HepG2 (cell line): Measurements from ENCODE around the gene RUSF1. TPM values are rescaled to one million over a fixed set of nuclear protein-coding genes. Genes with fewer than 3 reads are reported as not detected.

Experiments used
- BHLHE40 ChIP-seq: IDR thresholded peaks from 2 replicates; pipeline ENCODE4 v1.6.1; 2011; ENCODE audit warnings: low read length, improper control_type of control experiment
- CHD2 ChIP-seq: IDR thresholded peaks from 2 replicates; pipeline ENCODE4 v1.6.1; 2011; ENCODE audit warnings: low read depth, low read length, improper control_type of control experiment
- MED8 ChIP-seq: sonication (generic); formaldehyde crosslinking; IDR thresholded peaks from 2 replicates; pipeline ENCODE4 v1.8.1; 2023; ENCODE audit warnings: mild to moderate bottlenecking, missing genetic modification reagents; ENCODE audit not compliant: insufficient replicate concordance
- NFE2L2 ChIP-seq: fragments of 150-350 bp; IDR thresholded peaks from 2 replicates; pipeline ENCODE4 v1.6.1; 2014; ENCODE audit warnings: low read length
- PCBP1 ChIP-seq: fragments of 200-400 bp; formaldehyde crosslinking; IDR thresholded peaks from 2 replicates; pipeline ENCODE4 v1.6.1; 2017; ENCODE audit warnings: mild to moderate bottlenecking, low read depth, low read length, borderline replicate concordance
- RARA ChIP-seq: IDR thresholded peaks from 2 replicates; pipeline ENCODE4 v1.6.1; 2016; ENCODE audit warnings: missing genetic modification reagents, missing compliant biosample characterization
- SKI ChIP-seq: fragments of 450-650 bp; IDR thresholded peaks from one replicate; pipeline ENCODE4 v1.6.1; 2018; ENCODE audit warnings: mild to moderate bottlenecking; ENCODE audit not compliant: partially characterized antibody
- SP2 ChIP-seq: sonication (generic); formaldehyde crosslinking; IDR thresholded peaks from 2 replicates; pipeline ENCODE4 v1.5.1; 2020; ENCODE audit warnings: mild to moderate bottlenecking, missing genetic modification reagents
- TCF7L2 ChIP-seq: IDR thresholded peaks from 2 replicates; pipeline ENCODE4 v1.6.1; 2011; ENCODE audit warnings: mild to moderate bottlenecking, low read depth, low read length, moderate library complexity
- ZBTB1 ChIP-seq: sonication (generic); formaldehyde crosslinking; IDR thresholded peaks from 2 replicates; pipeline ENCODE4 v1.4.0; 2020; ENCODE audit warnings: missing genetic modification reagents, borderline replicate concordance
- ZFX ChIP-seq: sonication (generic); formaldehyde crosslinking; IDR thresholded peaks from 2 replicates; pipeline ENCODE4 v1.4.0; 2020; ENCODE audit warnings: mild to moderate bottlenecking, low read depth, missing genetic modification reagents, moderate library complexity
- ZMYM4 ChIP-seq: sonication (generic); formaldehyde crosslinking; IDR thresholded peaks from 2 replicates; pipeline ENCODE4 v1.8.1; 2023; ENCODE audit warnings: mild to moderate bottlenecking, missing genetic modification reagents
- ZNF292 ChIP-seq: sonication (generic); formaldehyde crosslinking; IDR thresholded peaks from 2 replicates; pipeline ENCODE4 v1.8.1; 2022; ENCODE audit warnings: mild to moderate bottlenecking, low read depth, missing genetic modification reagents, borderline replicate concordance
- ZNF550 ChIP-seq: sonication (generic); formaldehyde crosslinking; IDR thresholded peaks from 2 replicates; pipeline ENCODE4 v1.4.0; 2020; ENCODE audit warnings: mild to moderate bottlenecking, missing genetic modification reagents, borderline replicate concordance
- ZNF75D ChIP-seq: sonication (generic); formaldehyde crosslinking; IDR thresholded peaks from 2 replicates; pipeline ENCODE4 v1.8.1; 2023; ENCODE audit warnings: missing genetic modification reagents, mild to moderate bottlenecking, borderline replicate concordance
- polyA plus RNA-seq, 8 experiments: library from polyadenylated mRNA; depleted of rRNA in 3 of 8; stranded (reverse) in 7 of 8; unstranded in 1 of 8; fragments of >200 nt; fragmentation: Illumina TruSeq in 4 of 8; extraction: Trizol in 4 of 8; gene quantifications; 2 replicates each; pipeline versions ENCODE4 v1.2.1 to v1.2.3, GENCODE V29; 2011 to 2016; ENCODE audit warnings: low read depth in 4 of 8, missing spikeins in 1 of 8, mixed read lengths in 1 of 8; ENCODE audit not compliant: insufficient read depth in 1 of 8
- total RNA-seq, 5 experiments: library from RNA; depleted of rRNA; stranded (reverse); fragments of >200 nt; fragmentation: Illumina TruSeq; extraction: Trizol; gene quantifications; 2 replicates each; pipeline ENCODE4 v1.2.3, GENCODE V29; 2016; ENCODE audit warnings: low read depth in 1 of 5
- TF ChIP-seq, protein P1 (sequence below): sonication (generic); formaldehyde crosslinking; IDR thresholded peaks from 2 replicates; pipeline ENCODE4 v1.4.0; 2020; ENCODE audit warnings: missing genetic modification reagents; ENCODE audit errors: not compliant biosample characterization
- TF ChIP-seq, protein P2 (sequence below): sonication (generic); formaldehyde crosslinking; IDR thresholded peaks from 2 replicates; pipeline ENCODE4 v1.9.0; 2022; ENCODE audit warnings: low read depth, missing genetic modification reagents
- TF ChIP-seq, protein P3 (sequence below): sonication (generic); formaldehyde crosslinking; IDR thresholded peaks from 2 replicates; pipeline ENCODE4 v1.4.0; 2020; ENCODE audit warnings: missing genetic modification reagents
- TF ChIP-seq, protein P4 (sequence below): sonication (generic); formaldehyde crosslinking; IDR thresholded peaks from 2 replicates; pipeline ENCODE4 v1.5.0; 2020; ENCODE audit warnings: missing genetic modification reagents, mild to moderate bottlenecking, borderline replicate concordance
- TF ChIP-seq, protein P5 (sequence below): IDR thresholded peaks from 2 replicates; pipeline ENCODE4 v1.6.1; 2012; ENCODE audit warnings: inconsistent platforms
- TF ChIP-seq, protein P6 (sequence below): sonication (generic); formaldehyde crosslinking; IDR thresholded peaks from 2 replicates; pipeline ENCODE4 v1.4.0; 2020; ENCODE audit warnings: missing genetic modification reagents, low read depth, mild to moderate bottlenecking, borderline replicate concordance

Gene RUSF1
- total and polyA plus RNA-seq, 2 of the 13 experiments (the other 11 are each of a cell fraction or from before 2014, with no cell fraction given): 40.8 to 50.2 TPM

DNA sequence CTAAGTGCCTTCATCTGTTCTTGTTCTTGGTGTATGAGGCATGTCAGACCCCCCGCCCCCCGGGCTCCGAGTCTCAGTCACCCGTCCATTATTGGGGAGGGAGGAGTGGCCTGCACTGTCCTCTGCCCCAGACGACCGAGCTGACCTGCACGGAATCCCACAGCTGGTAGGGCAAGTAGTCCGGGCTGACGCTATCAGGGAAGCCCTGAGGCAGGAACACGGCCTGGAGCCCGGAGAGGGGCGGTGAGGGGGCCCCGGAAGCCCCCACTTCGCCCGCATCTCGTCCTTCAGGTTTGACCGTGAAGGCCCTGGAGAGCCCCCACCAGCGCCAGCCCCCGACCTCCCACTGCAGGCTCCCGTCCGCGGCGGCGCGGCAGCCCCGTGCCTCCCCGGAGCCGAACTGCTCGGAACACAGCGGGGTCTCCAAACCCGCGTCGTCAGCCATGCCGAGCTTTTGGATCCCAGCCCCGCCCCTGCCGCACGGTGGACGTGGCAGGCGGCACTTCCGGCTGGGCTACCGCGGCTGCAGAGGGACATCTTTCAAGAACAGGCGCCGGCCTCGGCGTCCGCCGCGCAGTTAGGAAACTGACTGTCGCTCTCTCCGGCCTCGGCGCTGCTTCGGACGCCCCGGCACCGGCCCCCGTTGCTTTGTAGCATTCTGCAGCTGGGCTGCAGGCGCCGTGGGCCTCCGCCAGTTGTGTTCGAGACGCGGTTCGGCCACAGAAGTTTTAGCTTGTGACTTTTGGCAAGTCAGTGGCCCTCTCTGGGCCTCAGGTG is at the start of gene RUSF1 (continued):
- TF ChIP-seq ZBTB1 (CRISPR knock-in tag) (no peak; the same call in 1 of the 2 replicates), ZFX (CRISPR knock-in tag) (peak; percentile 99), CHD2 (no peak; the same call in 1 of the 2 replicates), ZNF550 (CRISPR knock-in tag) (peak; percentile 87; the same call in 1 of the 2 replicates), RARA (CRISPR knock-in tag) (peak; percentile 26; the same call in 1 of the 2 replicates), PCBP1 (peak; percentile 93), TCF7L2 (no peak), MED8 (CRISPR knock-in tag) (peak; percentile 97), ZNF75D (CRISPR knock-in tag) (no peak), ZNF292 (peak; percentile 78; the same call in 1 of the 2 replicates), BHLHE40 (peak; percentile 69), NFE2L2 (no peak), SP2 (CRISPR knock-in tag) (peak; percentile 48), SKI (peak; percentile 62), ZMYM4 (CRISPR knock-in tag) (peak; percentile 90)
- TF ChIP-seq, protein P1, sequence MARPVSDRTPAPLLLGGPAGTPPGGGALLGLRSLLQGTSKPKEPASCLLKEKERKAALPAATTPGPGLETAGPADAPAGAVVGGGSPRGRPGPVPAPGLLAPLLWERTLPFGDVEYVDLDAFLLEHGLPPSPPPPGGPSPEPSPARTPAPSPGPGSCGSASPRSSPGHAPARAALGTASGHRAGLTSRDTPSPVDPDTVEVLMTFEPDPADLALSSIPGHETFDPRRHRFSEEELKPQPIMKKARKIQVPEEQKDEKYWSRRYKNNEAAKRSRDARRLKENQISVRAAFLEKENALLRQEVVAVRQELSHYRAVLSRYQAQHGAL: no peak
- TF ChIP-seq, protein P2, sequence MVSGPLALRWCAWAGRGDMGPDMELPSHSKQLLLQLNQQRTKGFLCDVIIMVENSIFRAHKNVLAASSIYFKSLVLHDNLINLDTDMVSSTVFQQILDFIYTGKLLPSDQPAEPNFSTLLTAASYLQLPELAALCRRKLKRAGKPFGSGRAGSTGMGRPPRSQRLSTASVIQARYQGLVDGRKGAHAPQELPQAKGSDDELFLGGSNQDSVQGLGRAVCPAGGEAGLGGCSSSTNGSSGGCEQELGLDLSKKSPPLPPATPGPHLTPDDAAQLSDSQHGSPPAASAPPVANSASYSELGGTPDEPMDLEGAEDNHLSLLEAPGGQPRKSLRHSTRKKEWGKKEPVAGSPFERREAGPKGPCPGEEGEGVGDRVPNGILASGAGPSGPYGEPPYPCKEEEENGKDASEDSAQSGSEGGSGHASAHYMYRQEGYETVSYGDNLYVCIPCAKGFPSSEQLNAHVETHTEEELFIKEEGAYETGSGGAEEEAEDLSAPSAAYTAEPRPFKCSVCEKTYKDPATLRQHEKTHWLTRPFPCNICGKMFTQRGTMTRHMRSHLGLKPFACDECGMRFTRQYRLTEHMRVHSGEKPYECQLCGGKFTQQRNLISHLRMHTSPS: peak; percentile 44; the same call in 1 of the 2 replicates
- TF ChIP-seq, protein P3, sequence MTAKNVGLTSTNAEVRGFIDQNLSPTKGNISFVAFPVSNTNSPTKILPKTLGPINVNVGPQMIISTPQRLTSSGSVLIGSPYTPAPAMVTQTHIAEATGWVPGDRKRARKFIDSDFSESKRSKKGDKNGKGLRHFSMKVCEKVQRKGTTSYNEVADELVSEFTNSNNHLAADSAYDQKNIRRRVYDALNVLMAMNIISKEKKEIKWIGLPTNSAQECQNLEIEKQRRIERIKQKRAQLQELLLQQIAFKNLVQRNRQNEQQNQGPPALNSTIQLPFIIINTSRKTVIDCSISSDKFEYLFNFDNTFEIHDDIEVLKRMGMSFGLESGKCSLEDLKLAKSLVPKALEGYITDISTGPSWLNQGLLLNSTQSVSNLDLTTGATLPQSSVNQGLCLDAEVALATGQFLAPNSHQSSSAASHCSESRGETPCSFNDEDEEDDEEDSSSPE: peak; percentile 83
- TF ChIP-seq, protein P4, sequence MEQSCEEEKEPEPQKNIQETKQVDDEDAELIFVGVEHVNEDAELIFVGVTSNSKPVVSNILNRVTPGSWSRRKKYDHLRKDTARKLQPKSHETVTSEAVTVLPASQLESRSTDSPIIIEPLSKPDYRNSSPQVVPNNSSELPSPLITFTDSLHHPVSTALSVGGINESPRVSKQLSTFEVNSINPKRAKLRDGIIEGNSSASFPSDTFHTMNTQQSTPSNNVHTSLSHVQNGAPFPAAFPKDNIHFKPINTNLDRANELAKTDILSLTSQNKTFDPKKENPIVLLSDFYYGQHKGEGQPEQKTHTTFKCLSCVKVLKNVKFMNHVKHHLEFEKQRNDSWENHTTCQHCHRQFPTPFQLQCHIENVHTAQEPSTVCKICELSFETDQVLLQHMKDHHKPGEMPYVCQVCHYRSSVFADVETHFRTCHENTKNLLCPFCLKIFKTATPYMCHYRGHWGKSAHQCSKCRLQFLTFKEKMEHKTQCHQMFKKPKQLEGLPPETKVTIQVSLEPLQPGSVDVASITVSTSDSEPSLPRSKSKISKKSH: peak; percentile 90; the same call in 1 of the 2 replicates
- TF ChIP-seq, protein P5, sequence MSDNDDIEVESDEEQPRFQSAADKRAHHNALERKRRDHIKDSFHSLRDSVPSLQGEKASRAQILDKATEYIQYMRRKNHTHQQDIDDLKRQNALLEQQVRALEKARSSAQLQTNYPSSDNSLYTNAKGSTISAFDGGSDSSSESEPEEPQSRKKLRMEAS: peak; percentile 95
- TF ChIP-seq, protein P6, sequence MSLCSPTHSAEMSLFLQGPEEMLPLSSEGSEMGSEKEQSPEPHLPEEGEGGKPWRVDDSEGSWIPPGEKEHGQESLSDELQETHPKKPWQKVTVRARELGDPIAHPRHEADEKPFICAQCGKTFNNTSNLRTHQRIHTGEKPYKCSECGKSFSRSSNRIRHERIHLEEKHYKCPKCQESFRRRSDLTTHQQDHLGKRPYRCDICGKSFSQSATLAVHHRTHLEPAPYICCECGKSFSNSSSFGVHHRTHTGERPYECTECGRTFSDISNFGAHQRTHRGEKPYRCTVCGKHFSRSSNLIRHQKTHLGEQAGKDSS (CRISPR knock-in tag): peak; percentile 67; the same call in 1 of the 2 replicates
